T-helper 9 cell (primary cell): ENCODE results near the gene CRLF2.
"Not testable (repeated sequence)": the region's sequence is repeated elsewhere in the genome, so short reads cannot be mapped to it uniquely, and the experiment has no call there.

ENCODE experiments used
- DNase-seq: peaks from one replicate; pipeline ENCODE4 v3.0.0-alpha.2; 2020

Gene CRLF2

DNA sequence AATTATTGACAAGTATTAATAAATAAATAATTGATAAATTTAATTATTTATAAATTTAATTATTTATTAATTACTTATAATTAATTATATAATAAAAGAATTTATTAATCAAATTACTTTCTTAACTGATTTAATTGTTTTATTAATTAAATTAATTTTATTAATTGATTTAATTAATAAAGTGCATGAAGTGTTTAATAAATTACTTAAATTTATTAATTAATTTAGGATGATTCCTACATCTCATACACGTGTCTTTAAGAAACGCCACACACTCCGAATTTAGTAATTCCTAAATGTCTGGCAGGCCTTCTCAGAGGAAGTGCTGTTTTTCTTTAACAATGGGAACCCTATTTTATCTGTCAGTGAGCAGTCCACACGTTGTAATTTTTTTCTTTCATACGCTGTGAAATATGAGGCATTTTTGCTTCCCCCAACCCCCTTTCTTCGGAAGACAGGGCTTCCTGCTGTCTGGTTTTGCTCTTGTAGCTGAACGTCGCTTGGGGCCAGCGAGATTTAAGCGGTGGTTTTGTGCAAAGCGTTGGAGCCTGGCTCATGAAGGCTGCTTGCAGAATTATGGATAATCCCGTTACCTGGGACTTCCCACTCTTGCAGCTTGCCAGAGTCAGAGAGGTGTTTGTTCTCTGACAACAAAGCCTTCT is 46.8 kb downstream of the CRLF2 start:
- no peak for DNase-seq

DNA sequence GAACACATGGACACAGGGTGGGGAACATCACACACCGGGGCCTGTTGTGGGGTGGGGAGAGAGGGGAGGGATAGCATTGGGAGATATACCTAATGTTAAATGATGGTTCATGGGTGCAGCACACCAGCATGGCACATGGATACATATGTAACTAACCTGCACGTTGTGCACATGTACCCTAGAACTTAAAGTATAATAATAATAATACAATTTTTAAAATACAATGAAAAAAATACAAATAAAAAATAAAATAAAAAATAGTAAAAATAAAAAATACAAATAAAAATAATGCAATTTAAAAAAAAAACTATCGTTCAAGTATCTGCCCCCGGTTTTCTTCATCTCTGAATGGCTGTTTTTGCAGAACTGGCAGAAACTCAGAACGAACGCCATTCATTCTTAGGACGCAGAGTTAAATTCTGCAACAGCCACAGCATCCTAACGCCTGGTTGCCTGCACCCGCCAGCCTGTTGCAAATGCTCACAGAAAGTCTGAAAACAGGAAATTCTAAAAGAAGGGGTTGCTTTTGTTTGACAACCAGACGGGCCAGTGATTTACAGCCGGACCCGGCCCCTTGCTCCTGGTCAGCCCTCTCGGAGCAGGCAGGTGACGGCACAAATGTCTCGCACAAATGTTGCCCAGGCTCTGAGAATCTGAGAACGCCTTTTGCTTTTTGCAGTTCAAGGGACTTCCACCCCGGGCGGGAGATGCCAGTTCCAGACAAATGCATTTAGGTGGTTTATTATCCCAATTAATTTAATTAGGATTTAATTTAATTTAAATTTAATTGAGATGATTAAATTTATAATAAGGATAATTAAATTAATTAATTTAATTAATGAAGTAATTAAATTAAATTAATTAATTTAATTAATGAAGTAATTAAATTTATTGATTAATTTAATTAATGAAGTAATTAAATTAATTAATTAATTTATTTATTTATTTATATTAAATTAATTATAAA is 47.8 kb downstream of the CRLF2 start:
- DNase-seq, result no peak

DNA sequence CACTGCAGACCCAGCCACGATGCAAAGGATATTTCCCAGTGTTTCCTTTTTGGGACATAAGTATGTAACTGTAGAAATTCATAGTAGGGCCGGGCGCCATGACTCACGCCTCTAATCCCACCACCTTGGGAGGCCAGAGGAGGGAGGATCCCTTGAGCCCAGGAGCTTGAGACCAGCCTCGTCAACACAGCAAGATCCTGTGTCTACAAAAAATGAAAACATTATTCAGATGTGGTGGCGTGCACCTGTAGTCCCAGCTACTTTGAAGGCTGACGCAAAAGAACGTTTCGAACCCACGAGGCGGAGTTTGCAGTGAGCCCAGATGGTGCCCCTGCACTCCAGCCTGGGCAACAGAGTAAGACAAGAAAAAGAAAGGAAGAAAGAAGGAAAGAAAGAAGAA is 49.2 kb downstream of the CRLF2 start:
- DNase-seq, result no peak

DNA sequence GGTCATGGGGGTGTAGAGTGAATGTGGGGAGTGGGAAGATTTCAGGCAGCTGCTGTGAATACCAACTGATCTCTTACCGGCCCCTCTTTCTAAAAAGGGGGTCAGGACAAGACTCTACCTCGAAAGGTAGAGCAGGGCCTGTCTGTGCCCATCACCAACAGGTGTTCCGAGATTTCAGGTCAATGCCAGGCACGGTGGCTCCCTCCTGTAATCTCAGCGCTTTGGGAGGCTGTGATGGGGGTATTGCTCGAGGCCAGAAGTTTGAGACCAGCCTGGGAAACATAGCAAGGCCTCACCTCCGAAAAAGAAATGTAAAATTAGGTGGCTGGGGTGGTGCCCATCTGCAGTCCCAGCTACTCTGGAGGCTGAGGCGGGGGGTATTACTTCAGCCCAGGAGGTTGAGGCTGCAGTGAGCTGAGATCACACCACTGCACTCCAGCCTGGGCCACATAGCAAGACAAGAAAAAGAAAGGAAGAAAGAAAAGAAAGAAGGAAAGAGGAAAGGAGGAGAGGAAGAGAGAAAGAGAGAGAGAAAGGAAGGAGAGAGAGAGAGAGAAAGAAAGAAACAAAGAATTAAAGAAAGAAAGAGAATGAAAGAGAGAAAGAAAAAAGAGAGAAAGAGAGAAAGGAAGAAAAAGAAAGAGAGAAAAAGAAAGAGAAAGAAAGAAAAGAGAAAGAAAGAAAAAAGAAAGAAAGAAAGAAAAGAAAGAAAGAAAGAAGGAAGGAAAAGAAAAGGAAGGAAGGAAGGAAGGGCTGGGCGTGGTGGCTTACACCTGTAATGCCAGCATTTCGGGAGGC is 50.1 kb downstream of the CRLF2 start:
- no peak for DNase-seq

DNA sequence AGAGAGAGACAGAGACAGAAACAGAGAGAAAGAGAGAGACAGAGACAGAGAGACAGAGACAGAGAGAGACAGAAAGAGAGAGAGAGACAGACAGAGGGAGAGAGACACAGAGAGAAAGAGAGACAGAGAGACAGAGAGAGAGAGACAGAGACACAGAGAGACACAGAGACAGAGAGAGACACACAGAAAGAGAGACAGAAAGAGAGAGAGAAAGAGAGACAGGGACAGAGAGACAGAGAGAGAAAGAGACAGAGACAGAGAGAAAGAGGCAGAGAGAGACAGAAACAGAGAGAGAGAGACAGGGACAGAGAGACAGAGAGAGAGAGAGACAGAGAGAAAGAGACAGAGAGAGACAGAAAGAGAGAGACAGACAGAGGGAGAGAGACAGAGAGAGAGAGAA is 52.9 kb downstream of the CRLF2 start:
- no peak for DNase-seq

DNA sequence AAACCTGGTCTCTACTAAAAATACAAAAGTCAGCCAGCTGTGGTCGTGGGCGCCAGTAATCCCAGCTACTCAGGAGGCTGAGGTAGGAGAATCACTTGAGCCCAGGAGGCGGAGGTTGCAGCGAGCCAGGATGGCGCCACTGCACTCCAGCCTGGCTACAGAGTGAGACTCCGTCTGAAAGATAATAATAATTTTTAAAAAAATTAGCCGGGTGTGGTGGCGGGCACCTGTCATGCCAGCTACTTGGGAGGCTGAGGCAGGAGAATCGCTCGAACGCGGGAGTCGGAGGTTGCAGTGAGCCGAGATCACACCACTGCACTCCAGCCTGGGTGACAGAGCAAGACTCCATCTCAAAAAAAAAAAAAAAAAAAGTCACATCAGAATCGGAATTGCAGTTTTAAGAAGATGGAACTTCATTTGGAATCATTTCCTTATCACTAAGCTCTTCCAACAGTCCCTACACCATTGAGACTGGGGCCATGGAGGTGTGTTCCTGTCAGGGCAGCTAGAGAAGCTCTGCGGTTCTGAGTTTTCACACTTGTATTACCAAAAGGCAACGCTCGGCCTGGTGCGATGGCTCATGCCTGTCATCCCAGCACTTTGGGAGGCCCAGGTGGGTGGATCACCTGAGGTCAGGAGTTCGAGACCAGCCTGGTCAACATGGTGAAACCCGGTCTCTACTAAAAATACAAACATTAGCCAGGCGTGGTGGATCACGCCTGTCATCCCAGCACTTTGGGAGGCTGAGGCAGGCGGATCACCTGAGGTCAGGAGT is 55.6 kb downstream of the CRLF2 start:
- DNase-seq, result not testable (repeated sequence)

DNA sequence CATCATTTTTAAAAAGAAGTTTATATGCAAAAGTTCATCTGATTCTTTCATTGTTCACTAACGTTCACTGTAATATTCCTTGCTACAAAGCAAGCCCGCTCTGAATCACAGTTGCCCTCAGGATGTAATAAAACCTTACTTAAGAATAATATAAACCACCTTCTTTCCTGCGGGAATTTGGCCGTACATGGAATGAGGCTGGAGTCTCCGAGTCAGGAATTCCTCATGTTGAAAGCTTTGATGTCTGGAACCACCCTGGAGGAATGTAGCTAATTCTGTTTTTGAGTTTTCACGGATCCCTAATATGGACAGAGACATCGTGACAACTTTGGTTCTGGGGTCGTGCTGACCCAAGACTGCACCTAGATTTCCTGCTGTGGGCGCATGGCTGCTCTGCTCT is 58.5 kb downstream of the CRLF2 start:
- no peak for DNase-seq

DNA sequence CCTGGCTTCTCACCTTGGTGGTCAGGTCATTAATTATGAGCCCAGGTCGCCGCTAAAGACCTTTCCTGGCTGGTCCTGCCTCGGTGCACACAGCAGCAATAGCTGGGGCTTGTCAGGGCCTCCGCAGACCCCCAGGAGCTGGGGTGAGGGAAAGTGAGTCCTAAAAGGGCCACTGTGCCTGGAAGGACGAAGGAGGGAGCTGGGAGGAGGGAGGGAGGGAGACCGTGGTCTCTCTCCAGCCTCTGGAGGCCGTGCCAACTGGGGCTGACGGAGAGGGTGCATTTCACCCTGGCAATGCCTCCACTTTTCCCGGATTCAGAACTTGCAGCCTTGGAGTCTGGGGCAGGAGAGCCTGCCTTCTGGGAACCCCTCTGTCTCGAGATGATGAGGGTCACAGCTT is 60.4 kb downstream of the CRLF2 start:
- DNase-seq, result no peak

DNA sequence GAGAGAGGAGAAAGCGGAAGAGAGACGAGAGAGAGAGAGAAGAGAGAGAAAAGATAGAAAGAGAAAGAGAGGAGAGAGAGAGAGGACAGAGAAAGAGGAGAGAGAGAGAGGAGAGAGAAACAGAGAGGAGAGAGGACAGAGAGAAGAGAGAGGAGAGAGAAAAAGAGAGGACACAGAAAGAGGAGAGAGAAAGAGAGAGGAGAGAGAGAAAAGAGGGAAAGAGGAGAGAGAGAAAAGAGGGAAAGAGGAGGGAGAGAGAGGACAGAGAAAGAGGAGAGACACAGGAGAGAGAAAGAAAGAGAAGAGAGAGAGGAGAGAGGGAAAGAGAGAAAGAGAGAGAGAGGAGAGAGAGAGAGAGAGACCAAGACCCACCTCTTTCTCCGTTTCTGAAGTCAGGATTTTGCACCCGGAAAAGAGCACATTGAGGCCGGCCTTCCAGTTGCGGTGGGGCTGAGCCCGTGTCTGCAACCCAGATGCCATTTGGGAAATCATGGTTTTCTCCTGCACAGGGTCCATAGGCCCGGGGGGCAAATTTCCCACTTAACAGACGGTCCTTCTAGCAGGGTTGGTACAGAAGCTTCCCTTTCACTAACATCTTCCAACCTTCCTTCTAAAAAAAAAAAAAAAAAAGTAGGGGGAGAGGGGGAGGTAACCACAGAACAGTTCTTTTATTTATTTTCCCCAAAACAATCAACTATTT is 60.9 kb downstream of the CRLF2 start:
- DNase-seq, result no peak

DNA sequence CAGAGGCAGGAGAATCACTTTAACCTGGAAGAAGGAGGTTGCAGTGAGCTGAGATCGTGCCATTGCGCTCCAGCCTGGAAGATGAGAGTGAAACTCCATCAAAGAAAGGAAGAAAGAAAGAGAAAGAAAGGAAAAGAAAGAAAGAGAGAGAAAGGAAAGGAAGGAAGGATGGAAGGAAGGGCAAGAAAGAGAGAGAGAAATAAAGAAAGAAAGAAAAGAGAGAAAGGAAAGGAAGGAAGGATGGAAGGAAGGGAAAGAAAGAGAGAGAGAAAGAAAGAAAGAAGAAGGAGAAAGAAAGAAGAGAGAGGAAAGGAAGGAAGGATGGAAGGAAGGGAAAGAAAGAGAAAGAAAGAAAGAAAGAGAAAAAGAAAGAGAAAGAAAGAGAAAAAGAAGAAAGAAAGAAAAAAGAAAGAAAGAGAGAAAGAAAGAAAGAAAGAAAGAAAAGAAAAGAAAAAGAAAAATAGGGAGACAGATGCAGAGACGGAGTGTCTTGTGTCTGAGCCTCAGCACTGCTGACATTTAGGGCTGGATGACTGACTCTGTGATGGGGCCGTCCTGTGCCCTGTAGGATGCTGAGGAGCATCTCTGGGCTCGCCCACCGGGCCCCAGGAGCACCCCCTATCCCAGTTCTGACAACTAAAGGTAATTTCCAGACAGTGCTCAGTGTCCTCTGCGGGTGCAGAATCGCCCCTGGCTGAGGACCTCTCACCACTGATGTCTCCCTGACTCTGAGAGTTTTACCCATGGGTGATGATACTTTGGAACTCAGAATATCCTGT is 61.7 kb downstream of the CRLF2 start:
- no peak for DNase-seq

DNA sequence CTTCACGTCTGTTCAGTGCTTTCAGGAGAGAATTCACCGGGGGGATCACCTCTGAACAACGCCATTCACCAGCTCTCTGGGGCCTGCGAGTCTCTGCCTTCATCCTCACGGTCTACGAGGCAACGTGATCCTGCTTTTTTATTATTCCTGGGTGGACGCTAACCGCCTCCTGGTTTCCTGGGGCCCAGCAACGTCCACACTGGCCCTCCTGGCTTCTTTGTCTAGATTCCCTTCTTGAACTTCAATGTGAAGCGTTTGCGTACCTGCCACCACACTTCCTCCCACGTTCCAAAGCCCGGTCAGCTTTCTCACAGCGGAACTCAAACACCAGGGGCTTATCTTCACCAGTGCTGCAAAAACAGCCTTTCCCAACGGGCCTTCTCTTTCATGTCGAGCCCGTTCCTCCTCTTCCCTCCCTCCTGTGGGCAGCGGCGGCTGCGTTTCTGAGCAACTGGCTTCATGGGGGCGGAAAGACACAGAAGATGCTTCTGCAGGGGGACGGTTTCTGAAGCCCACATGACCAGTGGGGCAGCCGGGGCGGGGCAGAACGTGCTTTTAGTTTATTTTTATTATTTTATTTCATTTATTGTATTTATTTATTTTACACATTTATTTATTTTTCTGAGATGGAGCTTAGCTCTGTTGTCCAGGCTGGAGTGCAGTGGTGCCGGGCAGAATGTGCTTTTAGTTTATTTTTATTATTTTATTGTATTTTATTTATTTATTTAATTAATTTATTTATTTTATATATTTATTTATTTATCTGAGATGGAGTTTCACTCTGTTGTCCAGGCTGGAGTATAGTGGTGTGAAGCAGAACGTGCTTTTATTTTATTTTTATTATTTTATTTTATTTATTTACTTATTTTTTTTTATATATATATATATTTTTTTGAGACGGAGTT is 64.6 kb downstream of the CRLF2 start:
- no peak for DNase-seq

DNA sequence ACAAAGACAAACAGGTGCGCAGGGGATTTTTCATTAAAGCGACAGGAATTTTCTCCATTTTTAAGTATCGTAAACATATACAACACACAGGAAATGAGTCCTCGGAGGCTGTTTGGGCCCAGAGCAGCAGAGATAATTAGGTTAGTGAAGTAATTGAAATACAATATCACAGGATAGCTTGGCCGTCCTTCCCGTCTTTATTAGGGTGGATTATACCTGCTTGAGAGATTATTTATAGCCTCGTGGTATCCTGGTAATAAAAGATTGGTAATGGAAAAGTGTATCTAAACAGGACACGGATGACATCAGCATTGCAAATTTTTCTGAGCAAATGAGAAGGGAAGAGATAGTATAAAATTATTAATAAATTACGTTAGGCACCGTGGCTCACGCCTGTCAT is 68.2 kb downstream of the CRLF2 start:
- DNase-seq, result no peak
